Smooth muscle cell (in vitro differentiated cells): ENCODE data around the gene DST. TPM values are rescaled to one million over a fixed set of nuclear protein-coding genes. Genes with fewer than 3 reads are reported as not detected.
"Not testable (repeated sequence)": the region's sequence is repeated elsewhere in the genome, so short reads cannot be mapped to it uniquely, and the experiment has no call there.

Source experiments
- DNase-seq: peaks from one replicate; lab custom pipeline; 2025; ENCODE audit not compliant: unreplicated experiment; lab: John Stamatoyannopoulos, UW
- H2AFZ ChIP-seq: fragments of 200-600 bp; sonication (generic); 2 replicates; pipeline ENCODE4 v1.6.0; 2016; ENCODE audit warnings: antibody characterized with exemption, low read depth, mild to moderate bottlenecking
- H3F3A ChIP-seq: fragments of 200-600 bp; sonication (generic); 2 replicates; pipeline ENCODE4 v1.6.0; 2017; ENCODE audit warnings: antibody characterized with exemption, low read depth
- H3K27ac ChIP-seq: fragments of 200-600 bp; sonication (generic); 2 replicates; pipeline ENCODE4 v1.5.1; 2016; ENCODE audit warnings: low read depth, mild to moderate bottlenecking
- H3K27me3 ChIP-seq: fragments of 200-600 bp; sonication (generic); 2 replicates; pipeline ENCODE4 v1.6.1; 2016; ENCODE audit warnings: low read depth, mild to moderate bottlenecking
- H3K36me3 ChIP-seq: fragments of 200-600 bp; sonication (generic); 2 replicates; pipeline ENCODE4 v1.5.1; 2016; ENCODE audit warnings: low read depth
- H3K4me1 ChIP-seq: fragments of 200-600 bp; sonication (generic); 2 replicates; pipeline ENCODE4 v1.5.1; 2016; ENCODE audit warnings: low read depth
- H3K4me2 ChIP-seq: fragments of 200-600 bp; sonication (generic); 2 replicates; pipeline ENCODE4 v1.6.0; 2016; ENCODE audit warnings: mild to moderate bottlenecking
- H3K4me3 ChIP-seq: fragments of 200-600 bp; sonication (generic); 2 replicates; pipeline ENCODE4 v1.5.1; 2016; ENCODE audit warnings: mild to moderate bottlenecking
- H3K79me2 ChIP-seq: fragments of 200-600 bp; sonication (generic); 2 replicates; pipeline ENCODE4 v1.6.0; 2016; ENCODE audit warnings: low read depth, mild to moderate bottlenecking
- H3K9ac ChIP-seq: fragments of 200-600 bp; sonication (generic); 2 replicates; pipeline ENCODE4 v1.6.0; 2016; ENCODE audit warnings: low read depth
- H3K9me3 ChIP-seq: fragments of 200-600 bp; sonication (generic); replicated peaks from 2 replicates; pipeline ENCODE4 v1.5.1; 2016; ENCODE audit warnings: low read depth
- H4K20me1 ChIP-seq: fragments of 200-600 bp; sonication (generic); 2 replicates; pipeline ENCODE4 v1.6.0; 2016; ENCODE audit warnings: low read depth
- CTCF ChIP-seq: fragments of 200-600 bp; sonication (generic); IDR thresholded peaks from 2 replicates; pipeline ENCODE4 v1.5.1; 2017; ENCODE audit warnings: borderline replicate concordance, mild to moderate bottlenecking, antibody characterized with exemption; ENCODE audit not compliant: insufficient read depth, poor library complexity, severe bottlenecking
- WGBS: methylation state at CpG from one replicate; pipeline ENCODE4 v1.1.7; 2016; ENCODE audit warnings: low lambda C conversion rate; 5-methylcytosine and 5-hydroxymethylcytosine counted together
- polyA plus RNA-seq: library from polyadenylated mRNA; unstranded; fragments of >200 nt; fragmentation: Nextera tagmentation; extraction: Ambion mirVana; gene quantifications from 2 replicates; pipeline ENCODE4 v1.2.1, GENCODE V29; 2016
- total RNA-seq: library from RNA; depleted of rRNA; stranded (reverse); fragments of >200 nt; gene quantifications from 2 replicates; pipeline ENCODE4 v1.2.3, GENCODE V29; 2014

DST gene
- total and polyA plus RNA-seq, 2 experiments from 2014 or later, result 17.1 to 186 TPM

GRCh38 chr6:56571605-56572004 lies 71.1 kb downstream of the DST start:
- no peak overlapping the region for H2AFZ ChIP-seq
- no peak overlapping the region for H3K9ac ChIP-seq
- no peaks in the 10 kb centered on the region for H3F3A ChIP-seq
- H3K27ac ChIP-seq, result no peak overlapping the region
- no peaks in the 10 kb centered on the region for H3K36me3 ChIP-seq
- H3K27me3 ChIP-seq, result no peaks in the 10 kb centered on the region
- no peaks in the 10 kb centered on the region for H4K20me1 ChIP-seq
- 82% methylated on average over 4 of the region's 4 CpGs for WGBS
- TF ChIP-seq CTCF, result no peak
- H3K4me3 ChIP-seq, result no peak overlapping the region
- H3K79me2 ChIP-seq, result no peaks in the 10 kb centered on the region
- H3K4me2 ChIP-seq, result no peak overlapping the region
- no peak for DNase-seq
- no peaks in the 10 kb centered on the region for H3K9me3 ChIP-seq
- H3K4me1 ChIP-seq, result peaks cover 4% of the 10 kb centered on the region

GRCh38 chr6:56570413-56571359 lies 72.0 kb downstream of the DST start:
- Histone ChIP-seq H3K36me3 (no peaks in the 10 kb centered on the region), H3K4me3 (no peak overlapping the region), H3K4me1 (peaks cover 4% of the 10 kb centered on the region), H4K20me1 (no peaks in the 10 kb centered on the region), H3K27ac (no peak overlapping the region), H3K79me2 (no peaks in the 10 kb centered on the region), H2AFZ (no peak overlapping the region), H3F3A (no peaks in the 10 kb centered on the region), H3K4me2 (no peak overlapping the region), H3K27me3 (no peaks in the 10 kb centered on the region), H3K9ac (no peak overlapping the region), H3K9me3 (no peaks in the 10 kb centered on the region)
- WGBS, result 65% methylated on average over 8 of the region's 8 CpGs
- no peak for DNase-seq
- TF ChIP-seq CTCF, result peak; percentile 51

- Histone ChIP-seq H3K9ac (no peak overlapping the region), H3K79me2 (no peaks in the 10 kb centered on the region), H4K20me1 (no peaks in the 10 kb centered on the region), H3K27ac (no peak overlapping the region), H2AFZ (no peak overlapping the region), H3K36me3 (no peaks in the 10 kb centered on the region), H3K4me1 (no peaks in the 10 kb centered on the region), H3K4me3 (no peak overlapping the region), H3K4me2 (no peak overlapping the region), H3K9me3 (no peaks in the 10 kb centered on the region), H3K27me3 (no peaks in the 10 kb centered on the region), H3F3A (no peaks in the 10 kb centered on the region)
- no peak for DNase-seq
- TF ChIP-seq CTCF, result no peak
Observed at GRCh38 chr6:56567501-56567900, 75.2 kb downstream of the DST start.

GRCh38 chr6:56562730-56563129 lies 80.0 kb downstream of the DST start:
- H3K27me3 ChIP-seq, H4K20me1 ChIP-seq, H3K4me2 ChIP-seq, H2AFZ ChIP-seq, H3F3A ChIP-seq, H3K36me3 ChIP-seq, H3K9ac ChIP-seq, H3K27ac ChIP-seq, H3K4me1 ChIP-seq, H3K9me3 ChIP-seq, H3K4me3 ChIP-seq, DNase-seq, H3K79me2 ChIP-seq: not testable (repeated sequence)
- whole genome bisulfite sequencing, result 98% methylated on average over 4 of the region's 4 CpGs
